ENCODE results near the gene FUOM.

Gene FUOM

DNA sequence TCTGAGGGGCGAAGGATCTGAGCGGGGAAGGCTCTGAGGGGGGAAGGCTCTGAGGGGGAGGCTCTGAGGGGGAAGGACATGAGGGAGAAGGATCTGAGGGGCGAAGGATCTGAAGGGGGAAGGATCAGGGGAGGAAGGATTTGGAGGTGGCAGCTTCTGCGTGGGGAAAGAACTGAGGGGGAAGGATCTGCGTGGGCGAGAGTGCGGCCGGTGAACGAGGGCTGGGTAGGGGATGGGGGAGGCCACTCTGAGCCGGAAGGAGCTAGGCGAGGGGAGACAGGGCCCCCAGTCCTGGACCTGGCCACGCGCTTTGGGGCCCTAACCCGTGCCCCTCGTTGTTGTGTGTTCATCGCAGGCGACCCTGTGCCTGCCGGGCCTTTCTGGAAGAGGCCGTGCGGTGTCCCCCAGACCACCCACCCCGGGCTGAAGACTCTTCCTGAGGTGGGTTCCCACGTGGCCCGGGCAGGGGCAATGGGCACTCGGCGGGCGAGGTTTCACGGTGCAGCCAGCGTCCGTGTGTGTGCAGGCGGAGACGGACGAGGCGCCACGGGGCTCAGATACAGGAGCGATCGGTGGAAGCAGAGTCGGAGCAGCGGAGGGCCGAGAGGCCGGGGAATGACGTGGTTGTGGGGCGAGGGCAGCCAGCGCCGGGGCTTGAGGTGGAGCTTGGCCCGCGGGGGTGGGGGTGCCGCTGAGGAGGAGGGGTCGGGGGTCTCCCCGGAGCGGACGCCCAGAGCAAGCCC lies 23.1 kb downstream of the FUOM start:
- TF ChIP-seq, protein P1, sequence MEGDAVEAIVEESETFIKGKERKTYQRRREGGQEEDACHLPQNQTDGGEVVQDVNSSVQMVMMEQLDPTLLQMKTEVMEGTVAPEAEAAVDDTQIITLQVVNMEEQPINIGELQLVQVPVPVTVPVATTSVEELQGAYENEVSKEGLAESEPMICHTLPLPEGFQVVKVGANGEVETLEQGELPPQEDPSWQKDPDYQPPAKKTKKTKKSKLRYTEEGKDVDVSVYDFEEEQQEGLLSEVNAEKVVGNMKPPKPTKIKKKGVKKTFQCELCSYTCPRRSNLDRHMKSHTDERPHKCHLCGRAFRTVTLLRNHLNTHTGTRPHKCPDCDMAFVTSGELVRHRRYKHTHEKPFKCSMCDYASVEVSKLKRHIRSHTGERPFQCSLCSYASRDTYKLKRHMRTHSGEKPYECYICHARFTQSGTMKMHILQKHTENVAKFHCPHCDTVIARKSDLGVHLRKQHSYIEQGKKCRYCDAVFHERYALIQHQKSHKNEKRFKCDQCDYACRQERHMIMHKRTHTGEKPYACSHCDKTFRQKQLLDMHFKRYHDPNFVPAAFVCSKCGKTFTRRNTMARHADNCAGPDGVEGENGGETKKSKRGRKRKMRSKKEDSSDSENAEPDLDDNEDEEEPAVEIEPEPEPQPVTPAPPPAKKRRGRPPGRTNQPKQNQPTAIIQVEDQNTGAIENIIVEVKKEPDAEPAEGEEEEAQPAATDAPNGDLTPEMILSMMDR (IDR thresholded peaks at IDR 0.05), result no peak

DNA sequence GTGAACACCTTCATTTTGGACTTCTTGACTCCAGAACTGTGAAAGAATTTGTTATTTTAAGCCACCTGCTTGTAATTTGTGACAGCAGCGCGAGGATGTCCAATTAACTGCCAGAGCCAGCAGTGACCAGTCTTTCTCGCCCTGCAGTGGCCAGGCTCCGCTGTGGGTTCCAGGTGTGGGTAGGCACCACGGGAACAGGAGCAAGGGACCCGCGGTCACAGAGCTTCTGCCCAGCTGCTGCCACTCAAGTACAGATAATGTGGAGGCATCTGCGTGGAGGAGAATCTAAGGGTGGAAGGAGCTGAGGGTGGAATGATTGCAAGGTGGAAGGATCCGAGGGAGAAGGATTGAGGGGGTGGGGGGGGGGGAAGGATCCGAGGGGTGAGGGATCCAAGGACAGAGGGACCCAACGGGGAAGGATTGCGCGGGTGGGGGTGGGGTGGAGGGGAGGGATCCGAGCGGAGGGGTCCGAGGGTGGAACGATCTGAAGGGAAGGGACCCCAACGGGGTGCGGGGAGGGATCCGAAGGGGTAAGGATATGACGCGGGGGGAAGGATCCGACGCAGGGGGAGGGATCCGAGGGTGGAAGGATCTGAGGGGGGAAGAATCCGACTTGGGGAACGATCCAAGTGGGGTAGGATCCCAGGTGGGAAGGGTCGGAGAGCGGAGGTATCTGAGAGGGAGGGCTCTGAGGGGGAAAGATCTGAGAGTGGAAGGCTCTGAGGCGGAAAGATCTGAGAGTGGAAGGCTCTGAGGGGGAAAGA lies 24.7 kb downstream of the FUOM start:
- TF ChIP-seq, protein P1 (IDR thresholded peaks at IDR 0.05), result no peak

DNA sequence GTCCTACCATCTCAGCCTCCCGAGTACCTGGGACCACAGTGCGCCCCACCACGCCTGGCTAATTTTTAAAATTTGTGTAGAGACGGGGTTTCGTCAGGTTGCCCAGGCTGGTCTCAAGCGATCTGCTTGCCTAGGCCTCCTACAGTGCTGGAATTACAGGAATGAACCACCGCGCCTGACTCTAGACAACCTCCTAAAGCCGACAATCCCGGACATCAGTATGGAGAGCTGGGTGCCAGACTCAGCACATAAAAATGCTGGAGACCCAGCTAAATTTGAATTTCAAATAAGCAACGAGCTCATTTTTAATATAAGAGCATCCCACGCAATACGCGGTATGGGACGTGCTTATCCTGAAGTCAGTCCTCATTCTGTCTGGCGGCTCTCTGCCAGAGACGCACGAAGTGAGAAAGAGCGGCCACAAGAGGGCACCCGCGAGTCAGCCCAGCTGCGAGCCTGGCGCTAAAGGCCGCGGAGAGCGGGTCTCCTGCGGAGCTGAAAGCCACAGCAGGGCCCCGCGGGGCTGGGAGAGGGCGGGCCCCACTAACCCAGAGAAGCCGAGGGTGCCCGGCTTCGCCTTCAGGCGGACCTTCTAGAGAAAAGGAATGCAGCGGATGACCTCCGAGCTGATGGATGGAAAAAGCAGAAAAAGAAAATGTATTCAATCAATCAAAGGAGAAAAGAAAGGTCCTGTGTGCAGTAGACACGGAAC lies 28.2 kb downstream of the FUOM start:
- TF ChIP-seq, protein P1 (IDR thresholded peaks at IDR 0.05), result peak; percentile 93

DNA sequence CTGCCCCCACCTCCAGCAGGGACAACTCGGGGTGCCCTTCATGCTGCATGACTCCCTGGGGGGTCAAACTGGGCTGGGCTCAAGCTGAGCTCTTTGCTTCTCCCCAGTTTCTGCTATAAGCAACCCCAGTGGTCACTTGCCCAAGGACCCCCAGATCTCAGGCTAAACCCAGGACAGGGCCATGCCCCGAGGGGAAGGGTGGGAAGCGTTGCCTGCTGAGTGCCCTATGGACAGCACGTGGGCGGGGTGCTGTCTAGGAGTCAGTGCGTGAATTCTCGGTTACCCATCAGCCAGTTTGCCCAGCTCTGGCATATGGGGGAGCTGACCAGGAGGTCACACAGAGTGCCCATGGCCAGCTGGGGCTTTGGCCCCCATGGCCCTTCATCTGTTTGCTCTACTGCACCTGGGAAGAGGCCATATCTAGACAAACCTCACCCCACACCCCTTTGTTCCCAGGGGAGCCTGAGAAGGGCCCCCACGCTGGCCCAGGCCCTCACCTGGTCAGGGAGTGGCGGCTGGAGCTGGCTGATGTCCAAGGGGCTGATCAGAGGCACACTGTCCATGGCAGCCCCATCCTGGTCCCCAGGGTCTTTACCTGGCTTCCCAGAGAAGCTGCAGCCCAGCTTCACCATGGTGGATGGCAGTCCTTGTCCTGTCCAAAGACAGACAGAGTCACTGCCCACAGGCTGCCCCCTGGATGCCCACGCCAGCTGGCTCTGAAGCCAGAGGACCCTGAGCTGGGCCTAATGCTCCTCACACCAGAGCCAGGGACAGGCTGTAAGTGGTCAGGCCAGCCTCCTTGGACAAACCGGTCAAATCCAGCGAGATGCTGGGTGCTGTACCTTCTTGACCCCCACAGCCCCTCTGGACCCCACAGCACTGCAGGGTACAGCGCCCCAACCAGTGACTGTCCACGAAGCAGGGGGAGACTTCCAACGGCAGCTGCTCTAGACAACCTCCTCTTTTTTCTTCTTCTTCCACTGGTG lies 29.2 kb downstream of the FUOM start:
- TF ChIP-seq, protein P1 (IDR thresholded peaks at IDR 0.05), result no peak

DNA sequence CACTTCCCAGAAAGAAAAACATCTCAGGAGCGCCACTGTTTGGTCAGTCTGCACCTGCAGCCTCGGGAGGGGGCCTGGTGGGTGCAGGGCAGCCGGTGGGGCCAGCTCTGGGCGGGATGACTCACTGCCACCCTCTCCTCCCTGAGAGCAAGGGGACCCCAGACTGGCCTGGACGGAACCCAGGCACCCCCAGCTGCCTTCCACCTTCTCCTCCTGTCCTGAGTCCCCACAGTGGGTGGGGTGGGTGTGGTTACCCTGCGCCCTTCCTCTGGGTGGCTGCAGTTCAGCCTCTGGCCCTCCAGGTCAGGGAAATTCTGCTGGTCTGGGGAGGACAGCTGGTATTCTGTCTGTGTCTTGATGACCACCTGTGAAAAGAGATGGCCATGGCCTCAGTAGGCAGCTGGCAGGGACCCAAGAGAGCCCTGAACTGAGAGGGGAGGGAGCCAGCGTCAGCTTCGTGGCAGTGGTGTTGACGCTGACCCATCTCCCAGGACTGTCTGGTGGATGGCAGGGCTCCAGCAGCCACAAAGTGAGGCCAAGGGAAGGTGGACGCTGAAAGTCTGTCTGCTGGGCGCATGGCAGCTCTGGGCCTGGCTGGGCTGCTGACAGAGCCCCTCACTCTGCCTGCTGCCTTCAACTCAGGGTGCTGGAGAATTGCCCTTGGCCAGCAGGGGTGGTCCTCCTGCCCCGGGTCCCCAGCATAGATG lies 30.0 kb downstream of the FUOM start:
- TF ChIP-seq, protein P1 (IDR thresholded peaks at IDR 0.05), result no peak

DNA sequence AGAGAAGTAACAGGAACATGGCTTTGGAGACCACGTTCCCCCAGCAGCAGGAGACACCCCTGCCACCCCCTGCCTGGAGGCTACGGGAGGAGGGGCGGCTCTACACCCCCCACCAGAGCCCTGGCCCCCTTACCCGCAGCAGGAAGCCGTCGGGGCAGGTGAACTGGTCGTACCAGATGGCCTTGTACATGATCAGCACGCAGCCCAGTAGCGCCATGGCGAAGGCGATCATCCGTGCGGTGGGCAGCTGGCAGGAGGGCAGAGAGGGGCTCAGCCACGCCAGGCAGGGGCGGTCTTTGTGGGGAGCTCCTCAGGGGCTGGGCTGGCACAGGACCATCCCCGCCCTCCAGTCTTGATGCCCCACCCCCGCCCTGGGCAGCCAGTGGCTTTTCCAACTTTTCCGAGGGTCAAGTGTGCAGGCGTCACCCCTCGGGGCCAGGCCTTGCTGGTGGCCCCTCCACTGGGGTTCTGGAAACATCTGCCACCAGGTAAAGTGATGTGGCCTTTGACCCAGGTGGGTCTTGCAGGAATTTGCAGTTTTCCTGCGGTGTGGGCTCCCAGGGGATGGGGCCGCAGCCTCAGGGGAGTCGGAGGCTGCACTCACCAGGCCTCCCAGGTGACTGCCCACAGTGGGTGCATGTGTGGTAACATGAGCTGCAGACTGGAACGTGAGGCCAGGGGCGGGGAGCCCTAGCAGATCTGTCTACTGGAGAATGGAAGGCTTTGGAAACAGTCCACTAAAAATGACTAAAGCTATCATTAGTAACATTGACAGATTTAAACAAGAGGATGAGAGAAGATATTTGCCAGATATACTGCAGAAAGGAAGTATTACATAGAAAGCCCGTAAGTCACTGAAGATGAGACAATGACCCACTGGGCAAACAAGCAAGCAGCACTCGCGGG lies 30.8 kb downstream of the FUOM start:
- TF ChIP-seq, protein P1 (IDR thresholded peaks at IDR 0.05), result no peak

Measured in LNCAP (cell line).